ENCODE results near the gene DNAJB8.

GRCh38 chr3:128427872-128428822, 38.5 kb downstream of the DNAJB8 start:
- TF ChIP-seq CTCF (IDR thresholded peaks at IDR 0.05) (no peak), POLR2AphosphoS5 (IDR thresholded peaks at IDR 0.05) (no peak)
